Lower leg skin (tissue), 4 donors: ENCODE results near the gene BCL2L13. TPM values are rescaled to one million over a fixed set of nuclear protein-coding genes. Genes with fewer than 3 reads are reported as not detected.

ENCODE experiments used
- DNase-seq, 2 donors: peaks; one replicate each; pipeline ENCODE4 v3.0.0-alpha.2; 2019; ENCODE audit warnings: low spot score in 2 of 2
- H3K4me3 ChIP-seq: fragments of 200-600 bp; sonication (generic); 2 replicates; pipeline ENCODE4 v1.5.1; 2017; ENCODE audit warnings: mild to moderate bottlenecking, low read depth; ENCODE audit not compliant: poor library complexity, severe bottlenecking
- CTCF ChIP-seq, 3 donors: fragments of 450-650 bp; IDR thresholded peaks; one replicate each; pipeline ENCODE4 v1.5.1; 2016; ENCODE audit warnings: antibody characterized with exemption in 3 of 3, mild to moderate bottlenecking in 3 of 3, moderate library complexity in 2 of 3
- POLR2A ChIP-seq, 2 donors: fragments of 450-650 bp; IDR thresholded peaks; one replicate each; pipeline ENCODE4 v1.6.1; 2016 to 2017; ENCODE audit warnings: antibody characterized with exemption in 2 of 2, mild to moderate bottlenecking in 1 of 2, moderate library complexity in 1 of 2
- WGBS, 2 donors: methylation state at CpG; one replicate each; pipeline ENCODE4 v1.1.5; 2018; 5-methylcytosine and 5-hydroxymethylcytosine counted together
- intact Hi-C: fragments of 100-400 bp; cut with DNase I; formaldehyde crosslinking; loops from one replicate; pipeline ENCODE4 v1.15.0; 2023; ENCODE audit warnings: low total_unique reads
- total RNA-seq, 4 donors: library from RNA; depleted of rRNA; stranded (reverse); fragments of >200 nt; gene quantifications; one replicate each; pipeline ENCODE4 v1.1.0, GENCODE V29; 2016

BCL2L13 gene
- total RNA-seq, 4 donors from 2014 or later: 63.0 to 71.2 (median 67.5) TPM

GRCh38 chr22:17647991-17648390, 9.4 kb downstream of the BCL2L13 start:
- TF ChIP-seq POLR2A (IDR thresholded peaks at IDR 0.05) (no peak), CTCF (IDR thresholded peaks at IDR 0.05) (no peak)
- H3K4me3 ChIP-seq: no peak overlapping the region
- WGBS, 2 donors: 89 to 93% methylated on average over 5 of the region's 5 CpGs
- intact Hi-C loops: no loop called here
- DNase-seq: no peak

GRCh38 chr22:17648569-17648968, 10.0 kb downstream of the BCL2L13 start:
- no peak overlapping the region for H3K4me3 ChIP-seq
- 66 to 75% methylated on average over 1 of the region's 1 CpG for WGBS, 2 donors
- intact Hi-C loops: no loop called here
- TF ChIP-seq CTCF (IDR thresholded peaks at IDR 0.05): no peak
- TF ChIP-seq POLR2A (IDR thresholded peaks at IDR 0.05): no peak
- DNase-seq: no peak

- intact Hi-C loops: no loop called here
- WGBS, 2 donors: 71 to 92% methylated on average over 3 of the region's 3 CpGs
- TF ChIP-seq CTCF (IDR thresholded peaks at IDR 0.05): no peak
- no peak for TF ChIP-seq POLR2A (IDR thresholded peaks at IDR 0.05)
- peak in 1 of 2 donors; percentile 9 for DNase-seq
- H3K4me3 ChIP-seq: no peak overlapping the region
These were observed 16.7 kb downstream of the BCL2L13 start for GRCh38 chr22:17655289-17655688.

- TF ChIP-seq POLR2A (IDR thresholded peaks at IDR 0.05) (no peak), CTCF (IDR thresholded peaks at IDR 0.05) (no peak)
- 87 to 91% methylated on average over 10 of the region's 10 CpGs for WGBS, 2 donors
- peak in 1 of 2 donors; percentile 23 for DNase-seq
- intact Hi-C loops: no loop called here
- no peak overlapping the region for H3K4me3 ChIP-seq
These were observed 18.4 kb downstream of the BCL2L13 start for GRCh38 chr22:17656870-17657395.

- 87 to 95% methylated on average over 5 to 6 of the region's 6 CpGs for WGBS, 2 donors
- intact Hi-C loops: no loop called here
These were observed 26.0 kb downstream of the BCL2L13 start for GRCh38 chr22:17664414-17665055.

More at GRCh38 chr22:17664414-17665055, 26.0 kb downstream of the BCL2L13 start:
- TF ChIP-seq CTCF (IDR thresholded peaks at IDR 0.05): no peak
- no peak for TF ChIP-seq POLR2A (IDR thresholded peaks at IDR 0.05)
- no peak overlapping the region for H3K4me3 ChIP-seq
- peak in 1 of 2 donors; percentile 68 for DNase-seq
